ENCODE data around the gene ITGAL.

DNA sequence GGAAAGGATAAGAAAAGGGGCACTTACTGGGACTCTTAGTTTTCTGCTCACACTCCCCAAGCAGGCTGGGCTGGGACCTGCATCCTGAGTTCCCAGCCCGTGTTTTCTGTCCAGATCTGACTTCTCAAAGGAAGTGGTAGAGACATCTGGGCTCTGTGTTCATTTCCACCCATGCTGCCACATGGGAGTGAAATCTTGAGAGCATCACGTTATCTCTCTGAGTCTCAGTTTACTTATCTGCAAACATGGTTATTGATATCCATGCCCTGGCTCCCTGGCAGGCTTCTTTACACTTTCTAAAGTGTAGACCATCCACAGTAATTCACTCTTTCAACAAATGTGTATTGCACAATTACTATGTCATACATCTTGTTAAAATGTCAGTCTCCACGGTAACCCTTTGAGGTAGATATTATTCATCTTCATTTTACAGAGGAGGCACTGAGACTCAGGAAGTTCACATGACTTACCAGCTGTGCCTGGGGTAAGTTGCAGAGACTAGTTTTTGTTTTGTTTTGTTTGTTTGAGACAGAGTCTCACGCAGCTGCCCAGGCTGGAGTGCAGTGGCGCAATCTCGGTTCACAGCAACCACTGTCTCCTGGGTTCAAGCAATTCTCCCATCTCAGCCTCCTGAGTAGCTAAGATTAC is 95.6 kb downstream of the ITGAL start:
- TF ChIP-seq, protein P1, sequence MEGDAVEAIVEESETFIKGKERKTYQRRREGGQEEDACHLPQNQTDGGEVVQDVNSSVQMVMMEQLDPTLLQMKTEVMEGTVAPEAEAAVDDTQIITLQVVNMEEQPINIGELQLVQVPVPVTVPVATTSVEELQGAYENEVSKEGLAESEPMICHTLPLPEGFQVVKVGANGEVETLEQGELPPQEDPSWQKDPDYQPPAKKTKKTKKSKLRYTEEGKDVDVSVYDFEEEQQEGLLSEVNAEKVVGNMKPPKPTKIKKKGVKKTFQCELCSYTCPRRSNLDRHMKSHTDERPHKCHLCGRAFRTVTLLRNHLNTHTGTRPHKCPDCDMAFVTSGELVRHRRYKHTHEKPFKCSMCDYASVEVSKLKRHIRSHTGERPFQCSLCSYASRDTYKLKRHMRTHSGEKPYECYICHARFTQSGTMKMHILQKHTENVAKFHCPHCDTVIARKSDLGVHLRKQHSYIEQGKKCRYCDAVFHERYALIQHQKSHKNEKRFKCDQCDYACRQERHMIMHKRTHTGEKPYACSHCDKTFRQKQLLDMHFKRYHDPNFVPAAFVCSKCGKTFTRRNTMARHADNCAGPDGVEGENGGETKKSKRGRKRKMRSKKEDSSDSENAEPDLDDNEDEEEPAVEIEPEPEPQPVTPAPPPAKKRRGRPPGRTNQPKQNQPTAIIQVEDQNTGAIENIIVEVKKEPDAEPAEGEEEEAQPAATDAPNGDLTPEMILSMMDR (conservative IDR thresholded peaks at IDR 0.05) = no peak
- TF ChIP-seq ZFX (IDR thresholded peaks at IDR 0.05) = no peak
